HG02798 (cell line): ENCODE measurements around the gene CAMP.
"Not testable (repeated sequence)": the region's sequence is repeated elsewhere in the genome, so short reads cannot be mapped to it uniquely, and the experiment has no call there.

Experiments
- ATAC-seq: cut with Tn5 transposase; IDR thresholded peaks from one replicate; pipeline ENCODE4 v1.9.1; 2021; ENCODE audit warnings: mild to moderate bottlenecking; ENCODE audit not compliant: unreplicated experiment, poor library complexity

CAMP gene

DNA sequence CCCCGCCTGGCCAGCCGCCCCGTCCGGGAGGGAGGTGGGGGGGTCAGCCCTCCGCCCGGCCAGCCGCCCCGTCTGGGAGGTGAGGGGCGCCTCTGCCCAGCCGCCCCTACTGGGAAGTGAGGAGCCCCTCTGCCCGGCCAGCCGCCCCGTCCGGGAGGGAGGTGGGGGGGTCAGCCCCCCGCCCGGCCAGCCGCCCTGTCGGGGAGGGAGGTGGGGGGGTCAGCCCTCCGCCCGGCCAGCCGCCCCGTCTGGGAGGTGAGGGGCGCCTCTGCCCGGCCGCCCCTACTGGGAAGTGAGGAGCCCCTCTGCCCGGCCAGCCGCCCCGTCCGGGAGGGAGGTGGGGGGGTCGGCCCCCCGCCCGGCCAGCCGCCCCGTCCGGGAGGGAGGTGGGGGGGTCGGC lies 11.5 kb upstream of the CAMP start:
- not testable (repeated sequence) for ATAC-seq

- ATAC-seq: no peak
Measured at GRCh38 chr3:48214225-48214624, 9.1 kb upstream of the CAMP start.

DNA sequence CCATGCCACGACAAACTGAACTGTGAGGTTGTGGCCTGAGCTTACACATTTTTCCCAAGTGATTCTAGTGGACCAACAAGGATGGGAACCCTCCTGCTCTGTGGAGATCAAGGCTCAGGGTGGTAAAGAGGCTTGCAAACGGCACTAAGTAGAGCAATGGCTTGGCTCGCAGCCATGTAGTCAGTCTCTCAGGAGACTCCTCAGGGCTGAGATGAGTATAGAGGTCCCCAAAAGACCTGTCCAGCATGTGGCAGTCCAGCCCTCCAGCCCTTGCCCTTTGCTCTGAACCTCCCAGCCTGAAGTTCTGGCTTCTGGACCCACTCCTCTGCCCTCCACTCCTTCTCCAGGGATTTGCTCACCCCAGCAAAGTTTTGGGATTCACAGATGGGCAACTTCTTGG lies 8.3 kb upstream of the CAMP start:
- ATAC-seq: no peak

DNA sequence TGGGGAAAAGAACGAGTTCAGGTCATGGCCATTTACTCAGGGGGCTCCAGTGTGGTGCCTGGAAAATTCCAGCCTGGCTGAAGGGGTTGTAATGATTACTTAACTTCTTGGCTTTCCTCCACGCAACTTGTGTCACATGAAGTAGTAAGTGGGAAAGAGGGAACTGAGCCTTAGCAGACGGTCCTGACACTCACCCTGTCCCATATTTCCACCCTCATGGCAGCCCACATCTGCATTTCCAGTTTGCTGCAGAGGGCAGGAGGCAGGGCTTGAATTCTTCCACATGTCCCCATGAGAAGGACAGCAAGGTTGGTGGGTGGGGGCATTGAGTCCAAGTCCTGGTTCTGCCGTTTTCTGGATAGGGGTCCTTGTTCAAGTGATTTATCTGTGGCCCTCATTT lies 7.8 kb upstream of the CAMP start:
- ATAC-seq: no peak

DNA sequence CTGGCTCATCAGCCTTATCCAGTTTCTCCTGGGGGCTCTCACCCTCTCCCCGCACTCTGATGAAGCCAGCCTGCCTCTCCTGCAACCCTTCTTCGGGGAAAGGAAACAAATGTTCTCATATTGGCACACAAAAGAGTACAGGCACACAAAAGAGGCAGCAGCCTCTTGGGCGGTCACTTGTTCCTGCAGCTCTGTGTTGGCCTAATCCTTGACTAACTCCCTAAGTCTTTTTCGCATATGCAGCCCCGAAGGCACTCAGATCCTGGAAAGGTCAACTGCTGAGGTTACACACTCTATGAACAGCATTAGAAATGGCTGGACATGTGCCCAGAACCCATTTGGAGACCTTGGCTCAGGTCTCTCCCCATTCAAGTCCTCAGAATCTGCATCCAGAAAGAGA lies 7.4 kb upstream of the CAMP start:
- no peak for ATAC-seq

DNA sequence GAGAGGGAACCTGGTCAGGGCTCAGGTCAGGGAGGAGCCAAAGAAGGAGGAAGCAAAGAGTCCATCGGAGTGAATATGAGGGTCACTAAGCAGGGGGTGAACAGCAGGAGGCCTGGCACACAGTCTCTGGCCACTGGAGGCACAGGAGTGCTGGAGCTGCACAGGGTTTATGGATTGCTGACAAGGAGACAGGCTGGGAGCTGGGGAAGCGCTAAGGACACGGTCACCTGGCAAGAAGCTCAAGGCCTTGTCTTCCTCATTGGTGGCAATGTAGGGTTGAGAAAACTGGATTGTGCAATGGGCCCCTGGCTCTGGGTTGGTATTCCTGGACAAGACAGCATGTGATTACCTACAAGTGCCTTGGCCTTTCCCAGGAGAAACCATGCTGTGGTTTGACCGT lies 5.8 kb upstream of the CAMP start:
- no peak for ATAC-seq

- no peak for ATAC-seq
Measured at GRCh38 chr3:48218537-48218936, 4.8 kb upstream of the CAMP start.

DNA sequence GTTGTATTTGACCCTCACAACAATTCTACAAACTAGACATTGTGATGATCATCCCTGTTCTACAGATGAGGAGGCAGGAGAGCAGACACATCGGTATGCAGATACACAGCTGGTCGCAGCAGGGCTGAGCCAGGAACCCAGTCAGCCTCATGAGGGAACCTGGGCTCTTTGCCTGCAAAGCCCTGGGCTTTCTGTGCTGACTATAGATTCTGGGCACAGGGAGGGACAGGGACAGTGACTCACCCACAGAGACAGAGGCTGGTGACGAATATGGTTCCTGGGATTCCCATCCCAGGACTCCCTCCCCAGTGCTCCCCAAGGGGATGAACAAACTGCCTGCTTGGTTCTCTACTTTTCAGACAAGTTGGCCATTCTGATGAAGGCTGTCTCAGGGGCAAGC lies 3.8 kb upstream of the CAMP start:
- no peak for ATAC-seq

GRCh38 chr3:48220746-48221145 lies 2.5 kb upstream of the CAMP start:
- no peak for ATAC-seq

- no peak for ATAC-seq
Measured at GRCh38 chr3:48225587-48225986, 2.3 kb downstream of the CAMP start.

GRCh38 chr3:48226939-48227338 lies 3.6 kb downstream of the CAMP start:
- ATAC-seq: no peak

- peak; percentile 9 for ATAC-seq
Measured at GRCh38 chr3:48232232-48232631, 8.9 kb downstream of the CAMP start.

GRCh38 chr3:48232734-48233133 lies 9.4 kb downstream of the CAMP start:
- peak; percentile 73 for ATAC-seq

DNA sequence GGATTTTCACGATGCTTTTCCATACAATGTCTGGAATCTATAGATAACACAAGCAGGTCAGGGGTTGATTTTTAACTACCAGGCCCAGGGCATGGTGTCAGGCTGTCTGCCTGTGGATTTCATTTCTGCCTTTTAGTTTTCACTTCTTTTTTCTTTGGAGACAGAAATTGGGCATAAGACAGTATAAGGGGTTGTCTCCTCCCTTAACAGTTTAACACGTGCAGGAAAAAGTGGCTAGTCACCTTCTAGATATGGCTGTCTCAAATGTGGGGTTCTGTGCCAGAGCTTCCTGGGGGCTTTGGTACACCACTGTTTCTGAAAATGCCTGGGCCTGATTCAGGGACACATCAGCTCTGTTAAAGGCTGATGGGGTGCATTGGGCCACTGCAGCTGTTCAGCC lies 10.2 kb downstream of the CAMP start:
- no peak for ATAC-seq

DNA sequence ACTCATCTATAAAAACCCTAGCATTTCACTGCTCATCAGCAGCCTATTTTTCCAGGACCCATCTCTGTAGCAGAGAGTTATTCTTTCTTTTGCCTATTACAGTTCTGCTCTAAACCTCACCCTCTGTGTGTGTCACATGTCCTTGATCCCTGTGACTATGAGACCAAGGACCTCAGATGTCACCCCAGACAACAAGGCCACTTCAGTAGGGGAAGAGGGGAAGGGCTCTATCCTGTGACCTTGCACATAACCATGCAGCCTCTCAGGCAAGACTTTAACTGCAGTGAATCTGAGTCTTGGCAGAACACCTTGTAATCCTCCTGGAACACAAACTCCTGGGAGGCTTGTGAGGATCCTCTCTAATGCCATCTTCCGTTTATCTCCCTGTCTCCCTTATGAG lies 13.2 kb downstream of the CAMP start:
- no peak for ATAC-seq

DNA sequence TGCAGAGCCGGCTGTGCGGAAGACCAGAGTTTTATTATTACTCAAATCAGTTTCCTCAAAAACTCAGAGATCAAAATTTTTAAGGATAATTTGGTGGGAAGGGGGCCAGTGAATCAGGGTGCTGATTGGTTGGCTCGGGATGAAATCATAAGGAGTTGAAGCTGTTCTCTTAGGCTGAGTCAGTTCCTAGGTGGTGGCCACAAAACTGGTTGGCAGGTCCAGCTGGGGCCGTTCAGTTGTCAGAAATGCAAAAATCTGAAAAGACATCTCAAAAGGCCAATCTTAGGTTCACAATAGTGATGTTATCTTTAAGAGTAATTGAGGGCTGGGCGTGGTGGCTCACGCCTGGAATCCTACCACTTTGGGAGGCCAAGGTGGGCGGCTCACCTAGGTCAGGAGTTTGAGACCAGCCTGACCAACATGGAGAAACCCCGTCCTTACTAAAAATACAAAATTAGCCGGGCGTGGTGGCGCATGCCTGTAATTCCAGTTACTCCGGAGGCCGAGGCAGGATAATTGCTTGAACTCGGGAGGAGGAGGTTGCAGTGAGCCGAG lies 15.3 kb downstream of the CAMP start:
- ATAC-seq: no peak

GRCh38 chr3:48240000-48240963 lies 17.0 kb downstream of the CAMP start:
- ATAC-seq: no peak

- ATAC-seq: no peak
Measured at GRCh38 chr3:48241796-48242455, 18.6 kb downstream of the CAMP start.

- no peak for ATAC-seq
Measured at GRCh38 chr3:48243886-48244285, 20.6 kb downstream of the CAMP start.

DNA sequence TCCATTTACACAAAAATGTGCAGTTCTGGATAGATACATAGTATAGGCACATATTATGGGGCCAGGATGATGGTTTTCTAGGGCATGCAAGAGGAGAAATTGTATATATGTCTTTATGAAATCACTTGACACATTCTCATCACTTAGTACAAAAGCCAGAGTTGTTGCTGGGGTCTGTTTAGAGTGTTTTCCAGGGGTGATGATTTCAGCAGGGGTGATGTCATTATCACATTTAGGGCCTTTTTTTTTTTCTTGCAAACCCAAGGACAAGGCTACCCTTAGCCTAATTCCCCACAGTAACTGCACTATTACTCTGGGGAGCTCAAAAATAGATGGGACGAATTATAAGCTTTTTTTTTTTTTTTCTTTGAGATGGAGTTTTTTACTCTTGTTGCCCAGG lies 21.2 kb downstream of the CAMP start:
- no peak for ATAC-seq

GRCh38 chr3:48245136-48245535 lies 21.8 kb downstream of the CAMP start:
- ATAC-seq: no peak
